ENCODE measurements around the gene TRAF7. TPM values are rescaled to one million over a fixed set of nuclear protein-coding genes. Genes with fewer than 3 reads are reported as not detected.
"Not testable (repeated sequence)": the region's sequence is repeated elsewhere in the genome, so short reads cannot be mapped to it uniquely, and the experiment has no call there.

Gene TRAF7
- 1 to 10 TPM; 5.2 to 6.9 (median 5.6) TPM for polyA plus RNA-seq

DNA sequence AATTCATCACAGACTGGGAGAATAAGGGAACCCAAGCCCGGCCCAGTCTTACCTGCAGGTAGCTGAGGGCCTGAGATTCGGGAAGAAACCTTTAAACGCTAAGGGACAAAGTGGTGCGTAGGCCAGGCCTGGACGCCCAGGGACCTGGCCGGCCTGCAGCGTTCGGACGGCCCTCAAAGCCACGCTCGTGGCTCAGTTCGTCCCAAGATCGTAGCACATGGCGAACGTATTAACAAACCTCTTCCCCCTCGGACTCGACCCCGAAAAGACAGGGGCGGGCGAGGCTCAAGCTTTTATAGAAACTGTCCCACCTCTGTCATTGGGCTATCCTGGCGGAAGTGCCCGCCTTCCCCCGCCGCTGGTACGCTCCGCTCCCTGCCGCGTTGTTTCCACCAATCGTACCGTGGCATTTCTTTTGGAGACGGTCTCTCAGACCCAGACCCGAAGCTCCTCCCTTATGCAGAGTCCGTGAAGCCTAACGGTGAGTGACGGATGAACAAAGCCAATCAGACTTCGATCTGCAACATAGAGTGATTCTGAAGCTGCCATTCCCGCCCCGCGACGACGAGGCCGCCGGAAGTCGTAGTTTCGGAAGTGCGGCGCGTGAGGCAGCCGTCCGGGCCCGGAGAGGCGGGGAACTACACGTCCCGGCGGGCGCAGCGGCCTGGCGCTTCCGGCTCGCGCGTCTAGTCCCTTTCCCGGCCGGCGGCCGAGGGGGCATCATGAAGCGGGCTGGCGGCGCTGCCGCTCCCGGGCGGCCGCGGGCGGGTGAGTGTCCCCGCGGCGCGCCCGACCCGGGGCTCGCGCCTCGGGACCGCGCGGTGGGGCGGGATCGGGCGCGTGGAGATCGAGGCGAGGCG lies at the start of gene TRAF7:
Gene TRAF7, plus strand, starts transcription at position 692 of the 860 bp plus-strand sequence. CDS start 8,139 bp downstream, outside the sequence.
- DNase-seq: peak; percentile 98 to 99 (median 99)
- Mint-ChIP-seq H3K36me3 (no peaks in the 10 kb centered on the region), H3K4me1 (peaks cover 46 to 49% of the 10 kb centered on the region in 2 donors)

DNA sequence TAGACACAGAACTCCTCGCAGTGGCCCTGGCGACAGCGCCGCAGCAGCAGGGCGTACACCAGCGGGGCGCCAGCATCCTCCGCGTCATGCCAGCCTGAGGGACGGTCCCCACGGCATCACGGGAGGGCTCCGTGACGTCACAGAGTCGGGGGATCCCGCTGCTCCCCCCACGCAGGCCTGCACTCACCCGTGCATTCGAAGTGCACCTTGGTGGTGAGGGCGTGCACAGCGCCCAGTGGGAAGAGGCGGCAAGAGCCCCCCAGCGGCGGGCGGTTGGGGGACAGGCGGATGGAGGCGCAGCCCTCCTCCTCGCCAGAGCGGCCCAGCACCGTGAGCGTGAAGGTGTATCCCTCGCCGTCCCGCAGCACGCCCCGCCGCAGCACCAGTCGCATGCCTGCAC lies 49.4 kb upstream of the TRAF7 start:
- H3K27me3 Mint-ChIP-seq (ENCODE audit: low read depth in 3 of 3); H3K36me3 Mint-ChIP-seq; DNase-seq; H3K9me3 Mint-ChIP-seq; H3K4me1 Mint-ChIP-seq; H3K27ac Mint-ChIP-seq; H3K4me3 Mint-ChIP-seq: not testable (repeated sequence)

More for the DNA sequence above, at the start of gene TRAF7:
- Mint-ChIP-seq H3K27me3 (ENCODE audit: low read depth in 3 of 3) (peaks cover 7 to 12% (median 9%) of the 10 kb centered on the region in 3 donors), H3K4me3 (peak within 1 kb of the TSS; percentile 88 to 97 (median 92)), H3K27ac (peak within 1 kb of the TSS; percentile 66 to 93 (median 88)), H3K9me3 (no peaks in the 10 kb centered on the region)

DNA sequence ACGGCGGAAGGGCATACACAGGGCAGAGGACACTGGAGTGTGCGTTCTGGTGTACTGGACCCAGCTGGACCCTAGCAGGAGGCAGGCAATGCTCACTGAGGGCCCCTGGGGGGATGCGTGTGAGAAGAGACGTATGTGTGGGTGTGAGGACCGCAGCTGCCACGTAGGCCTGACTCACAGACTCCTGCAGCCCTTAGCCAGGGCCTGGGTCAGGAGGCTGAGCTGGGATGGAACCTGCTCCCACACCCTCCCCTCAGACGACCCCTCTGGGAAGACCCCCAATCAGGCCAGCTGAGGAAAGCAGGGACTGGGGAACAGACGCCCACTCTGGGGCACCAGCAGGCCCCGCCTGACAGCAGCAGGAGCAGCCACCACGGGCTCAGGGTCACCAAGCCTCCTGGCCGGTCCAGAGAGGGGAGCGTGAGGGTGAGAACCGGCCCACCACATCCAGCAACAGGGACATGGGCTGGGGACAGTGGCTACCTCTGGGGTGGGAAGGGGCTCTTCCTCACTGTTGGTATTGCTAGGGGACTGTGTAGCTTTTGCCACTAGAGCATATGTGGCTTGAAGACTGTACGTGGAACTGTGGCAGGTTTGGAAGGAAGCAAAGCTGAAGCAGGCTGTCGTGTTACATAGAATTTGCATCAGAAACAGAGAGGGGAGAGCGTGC lies 48.3 kb upstream of the TRAF7 start:
- DNase-seq; H3K4me3 Mint-ChIP-seq; H3K36me3 Mint-ChIP-seq; H3K9me3 Mint-ChIP-seq; H3K4me1 Mint-ChIP-seq; H3K27me3 Mint-ChIP-seq (ENCODE audit: low read depth in 3 of 3): not testable (repeated sequence)
- peak overlapping the region in 1 of 6 donors; percentile 22 for H3K27ac Mint-ChIP-seq

DNA sequence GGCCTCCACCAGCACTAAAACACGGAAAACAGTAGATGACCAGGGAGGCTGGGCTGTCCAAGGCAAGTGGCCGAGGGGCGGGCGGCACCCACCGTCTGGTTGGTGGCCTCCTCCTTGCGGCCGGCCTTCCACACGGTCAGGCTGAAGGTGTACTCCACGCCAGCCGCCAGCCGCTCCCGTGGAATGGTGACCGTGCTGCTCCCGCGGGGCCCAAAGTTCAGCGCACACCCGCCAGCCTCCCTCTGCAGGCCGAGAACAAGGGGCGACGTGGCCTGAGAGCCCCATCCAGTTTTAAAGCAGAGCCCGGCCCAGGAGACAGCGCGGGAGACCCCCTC lies 47.8 kb upstream of the TRAF7 start:
- not testable (repeated sequence) for H3K4me3 Mint-ChIP-seq; H3K27ac Mint-ChIP-seq; H3K36me3 Mint-ChIP-seq; H3K4me1 Mint-ChIP-seq; H3K9me3 Mint-ChIP-seq; H3K27me3 Mint-ChIP-seq (ENCODE audit: low read depth in 3 of 3); DNase-seq

DNA sequence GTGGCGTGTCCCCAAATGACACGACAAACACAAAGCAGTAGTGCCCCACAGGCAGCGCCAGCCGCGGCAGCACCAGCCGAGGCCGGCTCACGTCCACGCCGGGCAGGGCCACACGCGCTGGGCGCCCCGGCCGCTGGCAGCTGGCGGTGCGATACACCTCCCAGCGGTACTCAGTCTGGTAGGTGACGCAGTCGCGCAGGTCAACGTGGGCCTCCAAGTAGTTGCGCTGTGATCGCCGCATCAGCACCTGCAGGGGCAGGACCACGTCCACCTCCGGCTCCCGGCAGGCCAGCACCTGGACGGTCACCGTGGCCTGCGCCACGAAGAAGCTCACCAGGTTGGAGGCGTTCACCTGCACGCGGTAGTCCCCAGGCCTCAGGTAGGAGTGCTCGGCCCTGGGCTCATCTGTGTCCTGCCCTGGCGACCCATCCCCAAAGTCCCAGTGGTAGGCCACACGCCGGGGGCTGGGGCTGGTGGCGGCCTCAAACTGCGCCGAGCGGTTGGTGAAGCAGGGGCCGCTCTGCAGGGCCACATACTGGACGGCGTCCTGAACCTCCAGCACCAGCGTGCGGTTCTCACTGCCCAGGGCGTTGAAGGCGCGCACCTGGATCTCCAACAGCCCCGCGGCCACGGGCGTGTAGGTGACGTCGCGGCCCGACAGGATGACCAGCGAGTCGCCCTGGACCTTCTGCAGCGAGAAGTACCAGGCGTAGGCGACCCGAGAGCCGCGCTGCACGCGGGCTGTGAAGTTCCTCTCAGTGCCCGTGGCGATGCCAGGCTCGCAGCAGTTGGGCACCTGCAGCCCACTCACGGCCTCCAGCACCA lies 46.9 kb upstream of the TRAF7 start:
- not testable (repeated sequence) for H3K4me1 Mint-ChIP-seq; H3K4me3 Mint-ChIP-seq; H3K36me3 Mint-ChIP-seq; DNase-seq; H3K27ac Mint-ChIP-seq; H3K27me3 Mint-ChIP-seq (ENCODE audit: low read depth in 3 of 3); H3K9me3 Mint-ChIP-seq

DNA sequence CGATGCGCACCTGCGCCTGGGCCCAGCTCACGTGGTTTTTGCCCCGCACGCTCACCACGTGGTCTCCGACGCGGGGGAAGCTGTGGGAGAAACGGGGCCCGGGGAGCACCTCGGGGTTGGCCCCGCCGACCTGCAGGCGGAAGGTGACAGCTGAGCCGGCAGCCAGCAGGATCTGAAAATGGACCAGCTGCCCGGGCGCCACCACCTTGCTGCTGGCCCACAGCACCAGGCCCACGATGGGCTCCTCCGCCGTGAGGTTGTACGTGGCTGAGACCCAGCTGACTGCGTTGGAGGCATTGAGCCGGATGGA lies 46.4 kb upstream of the TRAF7 start:
- not testable (repeated sequence) for H3K4me3 Mint-ChIP-seq; DNase-seq; H3K27ac Mint-ChIP-seq; H3K4me1 Mint-ChIP-seq; H3K9me3 Mint-ChIP-seq; H3K27me3 Mint-ChIP-seq (ENCODE audit: low read depth in 3 of 3); H3K36me3 Mint-ChIP-seq

DNA sequence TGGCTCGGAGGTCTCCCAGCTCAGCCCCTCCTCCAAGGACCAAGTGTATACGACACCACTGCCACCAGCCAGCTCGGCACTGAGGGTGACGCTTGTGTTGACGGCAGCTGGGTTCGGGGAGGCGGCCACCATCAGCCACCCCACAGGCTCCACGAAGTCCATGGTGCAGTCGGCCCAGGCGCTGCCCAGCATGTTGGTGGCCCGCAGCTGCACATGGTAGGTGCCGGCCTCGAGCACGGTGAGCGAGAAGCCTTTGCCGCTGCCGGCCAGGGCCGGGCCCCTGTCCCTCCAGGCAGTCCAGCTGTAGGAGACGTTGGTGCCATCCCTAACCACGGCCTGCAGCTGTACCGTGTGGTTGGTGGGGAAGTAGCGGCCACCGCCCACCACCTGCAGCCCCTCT lies 45.7 kb upstream of the TRAF7 start:
- H3K36me3 Mint-ChIP-seq; H3K9me3 Mint-ChIP-seq; H3K27ac Mint-ChIP-seq; H3K4me1 Mint-ChIP-seq; DNase-seq; H3K4me3 Mint-ChIP-seq; H3K27me3 Mint-ChIP-seq (ENCODE audit: low read depth in 3 of 3): not testable (repeated sequence)

DNA sequence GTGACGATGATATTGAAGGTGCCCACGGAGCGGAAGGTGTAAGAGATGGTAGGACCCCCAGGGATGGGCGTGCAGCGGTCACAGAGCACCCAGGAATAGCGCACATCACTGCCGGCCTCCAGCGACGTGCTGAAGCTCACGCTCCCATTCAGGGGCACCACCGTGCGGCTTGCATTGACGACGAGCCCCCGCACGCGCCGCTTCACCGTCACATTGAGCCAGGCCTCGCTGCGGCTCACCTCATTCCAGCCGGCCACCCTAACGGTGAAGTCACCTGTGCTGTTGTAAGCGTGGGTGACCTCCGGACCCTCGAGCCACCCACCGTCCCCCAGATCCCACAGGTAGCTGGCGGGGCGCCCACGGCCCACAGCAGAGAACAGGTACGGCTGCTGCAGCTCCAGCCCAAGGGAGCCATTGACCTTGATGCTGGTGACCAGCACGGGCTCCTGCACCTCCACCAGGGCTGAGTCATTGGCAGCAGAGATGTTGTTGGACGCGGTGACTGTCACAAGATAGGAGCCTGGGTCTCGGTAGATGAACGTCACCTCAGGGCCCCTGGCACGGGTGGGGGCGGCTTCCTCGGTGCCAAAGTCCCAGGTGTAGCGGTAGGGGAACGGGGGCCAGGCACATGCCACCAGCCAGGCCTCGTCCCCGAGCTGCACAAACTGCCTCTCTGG lies 45.1 kb upstream of the TRAF7 start:
- H3K36me3 Mint-ChIP-seq; H3K4me1 Mint-ChIP-seq; H3K27me3 Mint-ChIP-seq (ENCODE audit: low read depth in 3 of 3); H3K9me3 Mint-ChIP-seq; H3K27ac Mint-ChIP-seq; H3K4me3 Mint-ChIP-seq; DNase-seq: not testable (repeated sequence)

DNA sequence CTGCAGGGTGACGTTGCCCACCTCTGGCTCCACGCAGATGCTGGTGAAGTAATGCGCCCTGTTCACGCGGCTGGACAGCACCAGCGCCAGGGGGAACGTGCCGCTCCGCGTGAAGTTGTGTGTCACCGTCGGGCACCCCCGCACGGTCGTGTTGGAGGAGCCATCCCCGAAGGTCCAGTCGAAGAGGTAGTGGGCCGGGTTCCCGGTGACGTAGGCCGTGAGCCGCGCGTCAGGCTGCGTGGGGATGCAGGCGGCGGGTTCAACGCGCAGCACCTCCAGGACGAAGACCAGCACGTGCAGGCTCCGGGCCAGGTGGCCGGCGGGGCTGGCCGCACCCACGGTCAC lies 44.6 kb upstream of the TRAF7 start:
- not testable (repeated sequence) for H3K27ac Mint-ChIP-seq; H3K27me3 Mint-ChIP-seq (ENCODE audit: low read depth in 3 of 3); DNase-seq; H3K4me1 Mint-ChIP-seq; H3K36me3 Mint-ChIP-seq; H3K9me3 Mint-ChIP-seq; H3K4me3 Mint-ChIP-seq

DNA sequence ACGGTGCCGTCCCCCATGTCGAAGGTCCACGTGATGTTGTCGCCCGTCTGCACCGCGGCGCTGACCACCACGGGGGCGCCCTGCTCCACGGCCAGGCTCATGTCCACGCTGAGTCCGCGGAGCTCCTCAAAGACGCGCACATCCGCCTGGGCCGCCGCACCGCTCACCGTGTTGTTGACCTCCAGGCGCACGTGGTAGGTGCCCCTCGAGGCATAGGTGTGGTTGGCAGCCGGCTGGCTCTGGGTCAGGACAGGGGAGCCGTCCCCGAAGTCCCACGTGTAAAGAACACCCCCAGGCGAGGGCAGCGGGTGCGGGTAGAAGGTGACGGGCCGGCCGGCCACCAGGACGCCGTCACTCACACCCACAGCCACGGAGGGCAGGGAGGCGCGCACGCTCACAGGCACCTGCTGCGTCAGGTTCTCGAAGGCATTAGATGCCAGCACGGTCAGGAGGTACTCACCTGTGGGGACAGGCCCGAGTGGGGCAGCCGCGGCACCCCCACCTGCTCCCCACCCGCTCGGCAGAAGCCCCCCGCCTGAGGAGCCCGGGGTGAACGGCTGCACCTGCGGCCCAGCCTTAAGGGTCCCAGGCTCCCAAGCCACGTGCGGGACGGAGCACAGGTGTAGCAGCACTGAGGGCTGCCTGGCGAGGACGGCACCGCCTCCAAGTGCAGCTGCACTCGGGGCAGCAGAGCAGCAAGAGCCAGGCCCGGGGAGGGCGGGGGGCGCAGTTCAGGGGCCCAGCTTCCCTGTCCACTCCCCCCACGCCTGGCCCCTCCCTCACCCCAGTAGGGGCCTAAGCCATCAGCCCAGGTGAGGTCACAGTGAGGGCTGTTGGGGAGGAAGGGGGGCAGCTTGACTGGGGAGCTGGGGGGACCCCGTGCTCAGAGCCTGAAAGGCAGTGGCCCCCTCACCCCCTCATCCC lies 43.9 kb upstream of the TRAF7 start:
- H3K36me3 Mint-ChIP-seq; H3K27ac Mint-ChIP-seq; H3K27me3 Mint-ChIP-seq (ENCODE audit: low read depth in 3 of 3); DNase-seq; H3K9me3 Mint-ChIP-seq; H3K4me3 Mint-ChIP-seq; H3K4me1 Mint-ChIP-seq: not testable (repeated sequence)

DNA sequence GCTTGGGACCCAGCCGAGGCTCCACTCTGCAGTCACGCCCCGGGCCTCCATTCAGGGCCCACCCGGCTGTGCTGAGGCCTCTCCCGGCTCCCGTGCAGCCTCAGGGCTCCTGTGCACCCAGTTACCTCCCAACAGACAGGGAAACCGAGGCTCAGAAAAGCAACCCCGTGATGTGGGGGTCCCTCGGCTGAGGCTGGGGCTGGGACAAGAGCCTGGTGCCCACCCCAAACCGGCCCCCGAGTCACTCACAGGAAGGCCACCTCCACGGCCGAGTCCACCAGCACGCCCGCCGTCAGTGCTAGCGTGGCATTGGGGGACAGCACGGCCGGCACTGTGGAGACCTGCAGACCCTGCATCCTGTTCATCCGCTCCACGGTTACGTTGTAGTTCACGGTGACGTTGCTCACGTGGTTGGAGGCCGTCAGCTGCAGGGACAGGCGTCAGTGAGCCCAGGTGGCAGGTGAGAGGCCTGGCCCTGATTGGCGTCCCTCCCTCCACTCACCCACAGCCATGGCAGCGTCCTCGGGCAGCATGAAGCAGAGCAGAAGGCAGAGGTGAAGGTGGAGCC lies 43.0 kb upstream of the TRAF7 start:
- H3K27ac Mint-ChIP-seq; H3K36me3 Mint-ChIP-seq; H3K9me3 Mint-ChIP-seq; H3K4me1 Mint-ChIP-seq; DNase-seq; H3K4me3 Mint-ChIP-seq; H3K27me3 Mint-ChIP-seq (ENCODE audit: low read depth in 3 of 3): not testable (repeated sequence)

DNA sequence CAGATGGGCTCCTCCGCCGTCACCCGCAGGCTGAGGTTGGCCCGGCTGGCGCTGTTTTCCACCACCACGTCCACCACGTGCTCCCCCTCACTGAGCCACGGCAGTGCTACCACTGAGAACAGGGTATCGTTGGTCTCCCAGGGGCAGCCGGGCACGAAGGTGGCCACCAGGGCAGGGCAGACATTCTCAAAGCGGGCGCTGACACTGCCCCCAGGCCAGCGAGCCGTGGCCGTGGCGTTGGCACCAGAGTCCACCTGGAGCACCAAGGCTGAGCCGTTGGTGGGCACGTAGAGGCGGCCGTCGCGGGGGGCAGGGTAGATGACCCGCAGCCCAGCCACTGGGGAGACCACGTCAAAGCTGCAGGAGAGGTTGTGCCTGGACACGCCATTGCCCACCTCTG lies 41.4 kb upstream of the TRAF7 start:
- H3K4me3 Mint-ChIP-seq; DNase-seq; H3K27me3 Mint-ChIP-seq (ENCODE audit: low read depth in 3 of 3); H3K36me3 Mint-ChIP-seq; H3K9me3 Mint-ChIP-seq; H3K4me1 Mint-ChIP-seq; H3K27ac Mint-ChIP-seq: not testable (repeated sequence)
